Mammary epithelial cell (primary cell): ENCODE data around the gene PPT2.
"Not testable (repeated sequence)": the region's sequence is repeated elsewhere in the genome, so short reads cannot be mapped to it uniquely, and the experiment has no call there.

Experiments
- CTCF ChIP-seq, 2 donors: IDR thresholded peaks in 1 of 2; conservative IDR thresholded peaks in 1 of 2; 2 replicates each; pipeline ENCODE4 v1.5.1; 2011 to 2012; ENCODE audit warnings: inconsistent platforms in 2 of 2, low read length in 2 of 2, mild to moderate bottlenecking in 2 of 2, control low read depth in 1 of 2, low read depth in 1 of 2; ENCODE audit not compliant: insufficient read depth in 1 of 2; ENCODE audit errors: extremely low read depth in 1 of 2
- EZH2 ChIP-seq: IDR thresholded peaks from 2 replicates; pipeline ENCODE4 v1.6.1; 2012; ENCODE audit warnings: low read length, inconsistent platforms, borderline replicate concordance

GRCh38 chr6:32144238-32144637 is 9.7 kb upstream of the PPT2 start:
- not testable (repeated sequence) for TF ChIP-seq EZH2; CTCF (conservative IDR thresholded peaks at IDR 0.05 in 1 of 2, IDR thresholded peaks at IDR 0.05 in 1 of 2; ENCODE audit: extremely low read depth in 1 of 2, insufficient read depth in 1 of 2, low read depth in 1 of 2, low read length in 2 of 2)
